ENCODE measurements around the gene C12orf57. TPM values are rescaled to one million over a fixed set of nuclear protein-coding genes. Genes with fewer than 3 reads are reported as not detected.

Gene C12orf57
- total RNA-seq, 2 experiments from 2014 or later, result 156 to 181 TPM

DNA sequence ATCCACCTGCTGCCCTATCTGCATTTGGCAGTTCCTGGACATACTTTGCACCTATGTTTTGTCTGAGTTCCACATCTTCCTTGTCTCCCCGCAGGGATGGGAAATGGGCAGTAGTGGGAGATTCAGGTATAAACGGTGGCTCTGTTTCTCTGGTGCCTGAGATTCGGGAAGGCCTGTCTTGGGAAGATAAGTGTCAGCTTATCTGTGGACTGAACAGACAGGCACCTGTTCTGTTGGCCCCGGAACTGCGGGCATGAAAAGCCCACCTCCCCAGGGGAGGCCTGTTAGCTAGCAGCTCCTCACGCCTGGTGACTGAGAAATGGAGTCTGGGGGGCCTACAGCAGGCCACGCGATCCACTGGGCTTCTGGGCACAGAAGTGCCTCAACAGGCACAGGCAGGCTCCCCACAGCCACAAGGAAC lies 20.8 kb downstream of the C12orf57 start:
- POLR2A ChIA-PET, result interaction anchor here (3.4 kb wide), 1 partner anchor 20 kb away, joined by 27 read pairs; the partner anchor contains the start of genes C12orf57 and RNU7-1

DNA sequence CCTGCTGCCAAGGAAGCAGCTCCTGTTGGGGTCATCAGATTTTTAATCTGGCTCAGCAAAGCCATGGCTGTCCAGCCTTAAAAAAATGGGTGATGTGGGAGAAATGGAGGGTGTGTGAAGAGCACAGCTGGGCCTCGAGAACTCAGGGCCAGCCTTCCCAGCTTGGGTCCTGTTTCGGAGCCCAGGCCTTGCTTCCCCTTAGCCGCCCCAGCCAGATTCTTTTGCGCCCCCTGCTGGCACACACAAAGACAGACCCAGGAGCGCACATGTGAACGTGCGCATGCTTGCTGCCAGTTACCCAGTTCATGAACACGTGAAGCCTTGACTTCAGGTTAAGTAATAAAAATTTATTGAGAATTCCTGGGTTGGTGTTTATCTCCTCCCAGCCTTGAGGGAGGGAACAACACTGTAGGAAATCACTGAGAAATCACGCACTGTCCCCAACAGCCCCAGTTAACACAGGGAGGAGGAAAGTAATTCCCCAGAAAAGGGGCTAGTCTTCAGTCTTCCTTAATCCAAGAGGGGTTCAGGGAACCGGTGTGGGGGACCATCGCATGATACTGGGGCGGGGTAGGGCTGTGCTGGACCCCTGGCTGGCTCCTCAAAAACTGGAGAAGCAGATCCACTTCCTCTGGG lies 21.3 kb downstream of the C12orf57 start:
- Mint-ChIP-seq H3K27me3 (no peaks in the 10 kb centered on the region), H3K9me3 (no peaks in the 10 kb centered on the region), H3K27ac (peak overlapping the region; percentile 85), H3K4me1 (peaks cover 68% of the 10 kb centered on the region), H3K4me3 (no peak overlapping the region), H3K36me3 (ENCODE audit: low read depth) (peaks cover 60% of the 10 kb centered on the region)
- DNase-seq, result peak; percentile 91
- POLR2A ChIA-PET, result interaction anchor here (3.4 kb wide), 1 partner anchor 21 kb away, joined by 27 read pairs; the partner anchor contains the start of genes C12orf57 and RNU7-1
- CTCF ChIA-PET, result interaction anchor here (0.6 to 13.3 kb wide), 16 partner anchors 9 to 144 kb away, joined by 3 to 388 read pairs (median 4); partner anchors contain the start of genes C12orf57, C1RL, LPCAT3 and PTPN6

More for the DNA sequence above, 20.8 kb downstream of the C12orf57 start:
- H3K27ac Mint-ChIP-seq, result peak overlapping the region; percentile 85
- H3K36me3 Mint-ChIP-seq (ENCODE audit: low read depth), result peaks cover 56% of the 10 kb centered on the region
- H3K27me3 Mint-ChIP-seq, result no peaks in the 10 kb centered on the region
- H3K4me1 Mint-ChIP-seq, result peaks cover 72% of the 10 kb centered on the region
- no peak for DNase-seq
- CTCF ChIA-PET, result interaction anchor here (0.6 to 13.3 kb wide), 16 partner anchors 8 to 144 kb away, joined by 3 to 388 read pairs (median 4); partner anchors contain the start of genes C12orf57, C1RL, LPCAT3 and PTPN6
- no peaks in the 10 kb centered on the region for H3K9me3 Mint-ChIP-seq
- no peak overlapping the region for H3K4me3 Mint-ChIP-seq

DNA sequence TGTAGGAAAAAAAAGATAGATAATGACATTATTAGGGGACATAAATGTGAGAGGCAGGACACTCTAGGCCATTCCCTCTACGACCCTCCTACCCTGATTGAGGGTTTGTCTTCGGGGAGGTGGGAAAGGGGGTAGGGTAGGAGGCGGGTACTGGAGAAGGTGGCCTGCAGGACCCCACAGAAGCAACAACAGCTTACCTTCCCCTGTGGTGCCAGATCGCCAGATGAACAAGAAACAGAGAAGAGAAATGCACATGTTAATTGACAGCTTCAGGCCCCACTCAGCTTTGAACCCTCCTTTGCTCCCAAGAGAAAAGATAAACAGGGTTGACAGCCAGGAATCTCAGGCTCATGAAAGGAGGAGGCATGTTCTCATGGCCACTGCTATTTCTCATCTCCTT lies 21.9 kb downstream of the C12orf57 start:
- Mint-ChIP-seq H3K4me1 (peaks cover 63% of the 10 kb centered on the region), H3K27me3 (no peaks in the 10 kb centered on the region), H3K36me3 (ENCODE audit: low read depth) (peaks cover 55% of the 10 kb centered on the region), H3K9me3 (no peaks in the 10 kb centered on the region), H3K4me3 (no peak overlapping the region), H3K27ac (peak overlapping the region; percentile 85)
- CTCF ChIA-PET, result interaction anchor here (0.9 to 13.3 kb wide), 7 partner anchors 9 to 93 kb away, joined by 3 to 388 read pairs (median 5); partner anchors contain the start of genes C12orf57, PTPN6, RNU7-1 and SPSB2
- POLR2A ChIA-PET, result interaction anchor here (3.4 kb wide), 1 partner anchor 21 kb away, joined by 27 read pairs; the partner anchor contains the start of genes C12orf57 and RNU7-1
- DNase-seq, result no peak

DNA sequence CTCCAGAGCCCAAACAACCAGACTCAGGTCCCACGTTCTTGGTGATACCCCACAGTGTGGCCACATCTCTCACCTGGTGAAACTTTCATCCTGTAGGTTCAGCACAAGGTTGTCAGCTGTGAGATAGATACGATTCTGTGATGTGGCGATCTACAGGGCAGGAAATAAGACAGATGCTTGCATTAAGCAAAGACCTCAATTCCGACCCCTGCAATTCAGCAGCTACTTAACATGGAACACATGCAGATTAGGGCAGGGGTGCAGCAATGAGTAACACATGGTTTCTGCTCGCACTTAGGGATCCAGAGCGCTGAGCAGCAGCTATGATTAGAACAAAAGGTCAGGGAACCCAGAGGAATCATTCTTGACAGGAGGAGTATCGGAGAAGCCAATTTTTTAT lies 22.5 kb downstream of the C12orf57 start:
- DNase-seq, result no peak
- Mint-ChIP-seq H3K9me3 (no peaks in the 10 kb centered on the region), H3K27me3 (no peaks in the 10 kb centered on the region), H3K4me1 (peaks cover 59% of the 10 kb centered on the region), H3K27ac (no peak overlapping the region), H3K4me3 (no peak overlapping the region), H3K36me3 (ENCODE audit: low read depth) (peaks cover 52% of the 10 kb centered on the region)
- ChIA-PET CTCF (interaction anchor here (0.9 to 13.3 kb wide), 4 partner anchors 10 to 94 kb away, joined by 4 to 388 read pairs (median 6); partner anchors contain the start of genes C12orf57, PTPN6, RNU7-1 and SPSB2), POLR2A (interaction anchor here (3.4 kb wide), 1 partner anchor 22 kb away, joined by 27 read pairs; the partner anchor contains the start of genes C12orf57 and RNU7-1)

DNA sequence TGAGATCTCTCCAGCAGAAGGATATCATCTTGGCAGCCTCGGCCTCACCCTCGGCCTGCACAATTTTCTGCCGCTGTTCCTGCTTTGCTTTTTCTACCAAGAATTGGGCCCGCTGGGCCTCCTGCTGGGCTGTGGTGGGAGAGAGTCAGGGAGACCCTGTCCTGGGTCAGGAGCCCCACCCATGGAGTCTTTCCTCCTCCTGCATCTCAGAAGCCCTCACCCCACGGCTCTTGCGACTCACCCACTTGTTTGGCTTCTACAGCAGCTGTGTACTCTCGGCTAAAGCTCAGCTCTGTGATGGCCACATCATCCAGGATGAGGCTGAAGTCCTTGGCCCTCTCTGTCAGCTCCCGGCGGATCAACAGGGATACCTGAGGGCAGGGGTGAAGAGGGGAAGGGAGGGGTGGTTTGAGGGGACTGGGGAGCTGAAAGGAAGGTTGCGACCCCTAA lies 23.9 kb downstream of the C12orf57 start:
- Mint-ChIP-seq H3K27ac (no peak overlapping the region), H3K4me3 (no peak overlapping the region), H3K27me3 (no peaks in the 10 kb centered on the region), H3K4me1 (peaks cover 59% of the 10 kb centered on the region), H3K36me3 (ENCODE audit: low read depth) (peaks cover 48% of the 10 kb centered on the region), H3K9me3 (no peaks in the 10 kb centered on the region)
- POLR2A ChIA-PET, result no interaction called here
- CTCF ChIA-PET, result interaction anchor here (1.1 to 2.9 kb wide), 5 partner anchors 17 to 141 kb away, joined by 3 to 17 read pairs (median 5); partner anchors contain the start of gene PTPN6
- no peak for DNase-seq

DNA sequence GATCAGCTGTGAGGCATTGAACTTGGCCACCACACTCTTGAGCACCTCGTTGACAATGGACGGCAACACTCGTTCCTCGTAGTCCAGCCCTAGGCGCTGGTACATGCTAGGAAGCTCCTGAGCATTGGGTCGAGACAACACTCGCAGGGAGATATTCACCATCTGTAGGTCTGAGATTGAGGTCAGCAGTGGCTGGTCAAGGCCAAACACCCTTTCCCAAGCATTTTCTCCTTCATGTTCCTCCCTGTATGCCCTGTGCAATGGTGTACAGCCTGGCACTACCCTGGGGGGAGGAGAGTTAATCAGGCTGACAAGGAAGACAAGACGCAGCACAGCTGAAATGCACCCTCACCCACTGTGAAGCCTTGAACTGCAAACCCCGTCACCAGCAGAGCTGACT lies 24.6 kb downstream of the C12orf57 start:
- Mint-ChIP-seq H3K36me3 (ENCODE audit: low read depth) (peaks cover 48% of the 10 kb centered on the region), H3K27me3 (no peaks in the 10 kb centered on the region), H3K27ac (peak overlapping the region; percentile 100), H3K9me3 (no peaks in the 10 kb centered on the region), H3K4me1 (peaks cover 60% of the 10 kb centered on the region), H3K4me3 (peak overlapping the region; percentile 100)
- no peak for DNase-seq
- ChIA-PET POLR2A (no interaction called here), CTCF (interaction anchor here (0.6 to 2.9 kb wide), 9 partner anchors 14 to 141 kb away, joined by 3 to 17 read pairs (median 5); partner anchors contain the start of genes C1RL, PTPN6 and SPSB2)

DNA sequence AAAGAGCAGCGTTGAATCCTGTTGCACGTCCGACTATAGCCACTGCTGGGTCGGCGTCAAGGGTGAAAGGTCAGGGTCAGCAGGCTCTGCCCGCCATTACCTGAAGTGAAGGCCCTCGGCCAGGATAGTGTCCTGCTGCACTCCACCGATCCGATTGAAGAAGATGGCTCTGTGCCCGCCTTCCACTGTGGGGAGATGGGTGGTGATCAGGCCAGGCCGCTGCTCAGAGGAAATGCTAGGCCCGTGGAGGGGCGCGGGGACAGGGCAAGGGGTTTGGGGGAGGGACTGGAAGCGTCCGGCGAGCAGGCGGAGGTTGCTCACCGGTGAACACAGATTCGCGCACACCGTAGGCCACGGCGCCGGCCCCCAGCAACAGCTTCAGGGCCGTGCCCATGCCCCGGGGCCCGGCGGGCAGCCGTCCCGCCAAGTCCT lies 26.3 kb downstream of the C12orf57 start:
- no peaks in the 10 kb centered on the region for H3K9me3 Mint-ChIP-seq
- H3K4me3 Mint-ChIP-seq, result peak overlapping the region; percentile 100
- POLR2A ChIA-PET, result no interaction called here
- no peaks in the 10 kb centered on the region for H3K27me3 Mint-ChIP-seq
- H3K27ac Mint-ChIP-seq, result peak overlapping the region; percentile 100
- H3K36me3 Mint-ChIP-seq (ENCODE audit: low read depth), result peaks cover 55% of the 10 kb centered on the region
- H3K4me1 Mint-ChIP-seq, result peaks cover 52% of the 10 kb centered on the region
- CTCF ChIA-PET, result interaction anchor here (1.0 to 2.9 kb wide), 3 partner anchors 9 to 19 kb away, joined by 3 to 17 read pairs (median 4); partner anchors contain the start of gene PTPN6
- DNase-seq, result peak; percentile 31

DNA sequence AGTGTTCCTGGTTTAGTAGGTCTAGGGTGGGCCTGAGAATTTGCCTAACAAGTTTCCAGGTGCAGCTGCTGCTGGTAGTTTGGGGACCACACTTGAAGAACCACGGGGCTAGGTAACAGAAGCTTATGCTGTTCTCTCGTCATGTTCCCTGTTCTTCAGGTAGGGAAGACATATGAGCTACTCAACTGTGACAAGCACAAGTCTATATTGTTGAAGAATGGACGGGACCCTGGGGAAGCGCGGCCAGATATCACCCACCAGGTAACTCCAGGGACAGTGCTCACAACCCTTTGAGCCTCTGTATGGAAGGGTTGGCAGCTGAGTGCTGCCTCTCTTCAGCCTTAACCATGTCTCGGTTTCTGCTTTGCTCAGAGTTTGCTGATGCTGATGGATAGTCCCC lies 30.4 kb downstream of the C12orf57 start:
- Mint-ChIP-seq H3K9me3 (no peaks in the 10 kb centered on the region), H3K4me3 (no peak overlapping the region), H3K27me3 (no peaks in the 10 kb centered on the region), H3K36me3 (ENCODE audit: low read depth) (peaks cover 50% of the 10 kb centered on the region), H3K27ac (no peak overlapping the region), H3K4me1 (peaks cover 37% of the 10 kb centered on the region)
- no peak for DNase-seq
- POLR2A ChIA-PET, result no interaction called here
- CTCF ChIA-PET, result interaction anchor here (0.6 to 2.0 kb wide), 7 partner anchors 9 to 105 kb away, joined by 3 to 8 read pairs (median 4); partner anchors contain the start of gene C12orf57

DNA sequence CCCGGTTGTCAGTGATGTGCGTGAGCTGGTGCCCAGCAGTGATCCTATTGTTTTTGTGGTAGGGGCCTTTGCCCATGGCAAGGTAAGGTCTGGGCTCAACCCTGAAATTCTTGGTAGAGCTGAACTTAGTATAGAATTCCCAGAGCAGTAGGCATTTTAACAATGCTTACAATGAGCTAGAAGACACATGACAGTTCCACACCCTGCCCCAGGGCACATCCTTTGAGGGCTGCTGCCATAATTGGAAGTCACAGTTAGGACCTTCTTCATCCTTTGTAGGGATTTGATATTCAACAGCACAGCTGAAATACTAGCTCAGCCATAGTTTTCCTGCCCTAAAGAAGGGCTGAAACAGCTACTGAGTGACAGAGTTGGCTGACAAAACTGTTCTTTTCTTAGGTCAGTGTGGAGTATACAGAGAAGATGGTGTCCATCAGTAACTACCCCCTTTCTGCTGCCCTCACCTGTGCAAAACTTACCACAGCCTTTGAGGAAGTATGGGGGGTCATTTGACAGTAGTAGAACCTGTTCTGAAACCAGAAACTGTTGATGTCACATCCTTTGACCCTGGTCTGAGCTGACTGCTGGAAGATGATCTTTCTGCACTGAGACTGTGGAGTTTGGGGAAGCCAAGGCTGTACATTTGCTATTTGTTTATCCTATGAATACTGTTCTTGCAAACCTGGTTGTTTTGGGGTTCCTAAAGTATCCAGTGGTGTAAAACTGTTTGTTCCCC lies 31.6 kb downstream of the C12orf57 start:
- Mint-ChIP-seq H3K27me3 (no peaks in the 10 kb centered on the region), H3K27ac (no peak overlapping the region), H3K36me3 (ENCODE audit: low read depth) (peaks cover 47% of the 10 kb centered on the region), H3K9me3 (no peaks in the 10 kb centered on the region), H3K4me1 (peaks cover 32% of the 10 kb centered on the region), H3K4me3 (no peak overlapping the region)
- CTCF ChIA-PET, result interaction anchor here (0.9 to 2.0 kb wide), 10 partner anchors 10 to 138 kb away, joined by 3 to 8 read pairs (median 4); partner anchors contain the start of gene C12orf57
- no peak for DNase-seq
- POLR2A ChIA-PET, result interaction anchor here (0.6 to 1.0 kb wide), 2 partner anchors 32 to 136 kb away, joined by 3 to 7 read pairs; partner anchors contain the start of genes C12orf57 and RNU7-1

DNA sequence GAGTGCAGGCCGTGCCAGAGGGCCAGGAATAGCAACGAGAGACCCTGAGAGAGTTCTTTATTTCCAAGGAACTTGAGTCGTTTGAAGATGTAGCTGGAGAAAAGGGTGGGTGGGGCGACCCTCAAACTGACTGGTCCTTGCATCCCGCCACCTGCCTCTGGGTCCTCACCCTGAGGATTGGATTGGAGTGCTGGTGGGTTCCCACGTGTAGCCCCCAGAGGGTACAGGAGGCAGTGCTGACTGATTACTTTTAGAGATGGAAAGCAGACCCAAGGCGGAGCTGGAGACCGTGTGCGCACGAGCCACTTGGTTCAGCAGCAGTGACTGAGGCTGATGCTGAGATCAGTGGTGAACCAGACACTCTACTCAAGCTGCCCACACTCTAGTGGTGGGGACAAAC lies 33.8 kb downstream of the C12orf57 start:
- DNase-seq, result no peak
- no peak overlapping the region for H3K27ac Mint-ChIP-seq
- CTCF ChIA-PET, result interaction anchor here (0.6 to 1.6 kb wide), 6 partner anchors 17 to 644 kb away, joined by 3 to 5 read pairs (median 3); no protein-coding TSS in a partner anchor
- H3K9me3 Mint-ChIP-seq, result no peaks in the 10 kb centered on the region
- peaks cover 18% of the 10 kb centered on the region for H3K4me1 Mint-ChIP-seq
- no peaks in the 10 kb centered on the region for H3K27me3 Mint-ChIP-seq
- POLR2A ChIA-PET, result no interaction called here
- no peak overlapping the region for H3K4me3 Mint-ChIP-seq
- peaks cover 45% of the 10 kb centered on the region for H3K36me3 Mint-ChIP-seq (ENCODE audit: low read depth)

DNA sequence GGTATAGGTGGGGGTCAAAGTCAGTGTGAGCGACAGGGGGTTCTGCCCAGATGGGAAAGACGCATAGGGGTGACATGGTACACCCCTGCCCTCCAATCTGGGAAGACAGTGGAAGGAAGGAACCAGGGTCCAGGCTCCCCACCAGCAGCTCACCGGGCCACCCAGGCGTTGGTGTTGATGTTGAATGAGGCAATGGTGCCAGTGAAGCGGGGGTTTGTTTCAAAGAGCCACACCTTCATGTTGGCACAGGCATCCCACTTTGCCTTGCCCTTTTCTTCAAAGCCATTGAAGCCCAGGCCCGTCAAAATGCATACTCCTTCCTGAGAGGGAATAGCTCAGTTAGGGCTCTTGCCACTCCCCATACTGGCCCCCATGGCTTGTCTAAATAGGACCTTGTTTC lies 34.4 kb downstream of the C12orf57 start:
- peaks cover 46% of the 10 kb centered on the region for H3K36me3 Mint-ChIP-seq (ENCODE audit: low read depth)
- ChIA-PET CTCF (interaction anchor here (0.6 to 1.6 kb wide), 5 partner anchors 18 to 645 kb away, joined by 3 to 5 read pairs (median 3); no protein-coding TSS in a partner anchor), POLR2A (no interaction called here)
- no peak for DNase-seq
- no peaks in the 10 kb centered on the region for H3K9me3 Mint-ChIP-seq
- H3K27me3 Mint-ChIP-seq, result no peaks in the 10 kb centered on the region
- no peak overlapping the region for H3K4me3 Mint-ChIP-seq
- H3K4me1 Mint-ChIP-seq, result peaks cover 15% of the 10 kb centered on the region
- H3K27ac Mint-ChIP-seq, result no peak overlapping the region

DNA sequence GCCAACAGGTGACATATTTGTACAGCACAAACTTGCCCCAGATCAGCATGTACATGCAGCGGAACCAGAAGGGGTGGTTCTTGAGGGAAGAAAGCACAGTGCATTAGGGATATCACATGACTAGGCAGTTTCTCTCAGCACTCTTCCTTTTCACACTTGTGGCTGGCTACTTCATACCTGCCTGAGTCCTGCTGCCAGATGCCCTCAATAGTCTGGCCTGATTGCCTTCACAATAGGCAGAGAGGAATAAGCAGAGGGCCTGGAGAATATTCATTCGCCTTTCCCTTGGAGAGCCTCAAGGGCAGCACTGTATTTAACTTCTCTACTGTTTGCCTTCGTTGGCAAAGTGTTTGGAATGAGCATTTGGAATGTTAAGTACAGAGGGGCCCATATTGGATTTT lies 34.8 kb downstream of the C12orf57 start:
- H3K27me3 Mint-ChIP-seq, result no peaks in the 10 kb centered on the region
- H3K9me3 Mint-ChIP-seq, result no peaks in the 10 kb centered on the region
- H3K4me3 Mint-ChIP-seq, result no peak overlapping the region
- CTCF ChIA-PET, result interaction anchor here (1.2 kb wide), 1 partner anchor 27 kb away, joined by 3 read pairs; no protein-coding TSS in a partner anchor
- H3K27ac Mint-ChIP-seq, result no peak overlapping the region
- peaks cover 49% of the 10 kb centered on the region for H3K36me3 Mint-ChIP-seq (ENCODE audit: low read depth)
- POLR2A ChIA-PET, result no interaction called here
- DNase-seq, result no peak
- H3K4me1 Mint-ChIP-seq, result peaks cover 13% of the 10 kb centered on the region
